ENCODE data around the gene ARHGAP33. TPM values are rescaled to one million over a fixed set of nuclear protein-coding genes. Genes with fewer than 3 reads are reported as not detected.

Gene ARHGAP33
- total and polyA plus RNA-seq, 2 donors (not counting 3 experiments of a cell fraction or from before 2014, with no cell fraction given), result 11.0 to 18.4 TPM

GRCh38 chr19:35738887-35739229 lies 36.5 kb upstream of the ARHGAP33 start:
- ChIA-PET POLR2A (no interaction called here), CTCF (no interaction called here)
- no peaks in the 10 kb centered on the region for H3K27me3 ChIP-seq (ENCODE audit: control insufficient read depth in 2 of 2, insufficient read depth in 2 of 2, low read length in 2 of 2)
- H4K20me1 ChIP-seq (replicated peaks; ENCODE audit: control insufficient read depth, extremely low read depth, insufficient read depth, low read length), result no peaks in the 10 kb centered on the region
- DNase-seq (ENCODE audit: low read depth, low spot score) (no peak), FAIRE-seq (no peak)
- H3K4me1 ChIP-seq (ENCODE audit: control insufficient read depth, extremely low read depth, insufficient read depth, low read length), result peaks cover 11% of the 10 kb centered on the region
- no peaks in the 10 kb centered on the region for H3K9me1 ChIP-seq (replicated peaks; ENCODE audit: control insufficient read depth, extremely low read depth, insufficient read depth, low read length)
- H3K4me2 ChIP-seq (ENCODE audit: insufficient read depth, low read length), result no peak overlapping the region
- dilution Hi-C loops (cut with MboI; ENCODE audit: extremely low pct_ligation_motif_present, low sequenced_read_pairs), result no loop called here
- no peak for TF ChIP-seq CTCF (IDR thresholded peaks at IDR 0.05; ENCODE audit: extremely low read depth in 1 of 2, insufficient read depth in 1 of 2, low read depth in 1 of 2, low read length in 2 of 2)
- TF ChIP-seq MAX (IDR thresholded peaks at IDR 0.05; ENCODE audit: insufficient read depth, insufficient read length), result no peak
- no peak for TF ChIP-seq GATA2 (IDR thresholded peaks at IDR 0.05; ENCODE audit: insufficient read depth, insufficient read length, low read depth, low read length)
- TF ChIP-seq POLR2A (IDR thresholded peaks at IDR 0.05; ENCODE audit: low read depth, low read length), result no peak
- TF ChIP-seq JUN (IDR thresholded peaks at IDR 0.05; ENCODE audit: borderline replicate concordance, insufficient read depth, insufficient read length, low read depth), result no peak
- BruUV-seq (replicated peaks), result no TSS peak
- intact Hi-C loops (cut with micrococcal nuclease), result no loop called here
- H3K36me3 ChIP-seq (ENCODE audit: control insufficient read depth in 2 of 2, extremely low read depth in 1 of 2, insufficient read depth in 2 of 2, low read length in 2 of 2), result peaks cover 7 to 38% of the 10 kb centered on the region in 2 experiments
- H3K27ac ChIP-seq (ENCODE audit: insufficient read depth, low read depth, low read length), result no peak overlapping the region
- H2AFZ ChIP-seq (ENCODE audit: low read depth, low read length), result no peak overlapping the region
- H3K79me2 ChIP-seq (ENCODE audit: control insufficient read depth, insufficient read depth, low read length), result no peaks in the 10 kb centered on the region
- H3K4me3 ChIP-seq (replicated peaks in 1 of 3; ENCODE audit: insufficient read depth in 1 of 3, low read depth in 1 of 3, low read length in 3 of 3), result no peak overlapping the region
- H3K9ac ChIP-seq (replicated peaks; ENCODE audit: extremely low read depth, insufficient read depth, low read length), result no peak overlapping the region
- H3K9me3 ChIP-seq (replicated peaks; ENCODE audit: control insufficient read depth, insufficient read depth, low read length), result no peaks in the 10 kb centered on the region

Measured in endothelial cell of umbilical vein (primary cell).